Measurements from ENCODE around the gene MBD4.

GRCh38 chr3:129481766-129482332 is 42.1 kb upstream of the MBD4 start:
- no peak for TF ChIP-seq CTCF (IDR thresholded peaks at IDR 0.05; ENCODE audit: insufficient read depth, low read depth, low read length)
- no peak for TF ChIP-seq EZH2 (IDR thresholded peaks at IDR 0.05; ENCODE audit: insufficient read depth, low read length)

All from astrocyte (in vitro differentiated cells and primary cell).